GM19351 (cell line): ENCODE results near the gene SLC25A21.

Experiments used
- ATAC-seq: cut with Tn5 transposase; IDR thresholded peaks from one replicate; pipeline ENCODE4 v1.9.1; 2021; ENCODE audit warnings: mild to moderate bottlenecking, moderate library complexity; ENCODE audit not compliant: unreplicated experiment

SLC25A21 gene

DNA sequence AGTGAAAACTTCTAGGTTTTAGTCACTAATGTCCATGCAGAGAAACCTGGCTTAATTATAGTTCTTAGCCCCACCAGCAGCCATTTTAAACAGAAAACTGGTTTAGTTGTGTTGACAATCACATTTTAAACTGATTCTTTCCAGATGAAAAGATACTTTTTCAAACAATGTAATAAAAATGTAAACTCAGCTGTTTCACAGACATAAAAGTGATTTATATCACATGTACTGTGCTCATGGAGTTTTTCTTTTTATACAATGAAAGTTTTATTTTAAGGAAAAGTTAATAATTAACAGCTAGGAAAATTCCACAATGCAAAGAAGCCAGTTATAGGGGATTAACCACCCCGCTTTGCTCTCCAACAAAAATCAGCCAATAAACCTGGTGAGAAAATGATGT, 381.0 kb downstream of the SLC25A21 start:
- no peak for ATAC-seq

DNA sequence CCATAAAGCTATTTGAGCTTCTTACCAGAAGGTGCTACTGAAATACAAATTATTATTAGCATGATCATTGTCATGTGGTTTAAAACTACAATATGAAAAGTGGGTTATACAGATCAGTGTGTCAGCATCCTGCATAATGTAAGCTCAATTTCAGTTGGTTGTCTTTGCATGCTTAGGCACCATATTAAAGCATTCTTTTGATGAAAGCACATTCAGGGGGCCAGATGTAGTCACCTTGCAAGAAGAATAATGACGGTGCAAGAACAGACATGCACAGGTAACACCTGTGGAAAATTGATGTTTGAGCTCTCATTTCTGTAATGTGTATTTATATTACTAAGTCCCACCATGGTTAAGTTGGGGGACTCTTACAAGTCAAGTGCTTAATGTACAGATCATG, 386.9 kb downstream of the SLC25A21 start:
- ATAC-seq = no peak

DNA sequence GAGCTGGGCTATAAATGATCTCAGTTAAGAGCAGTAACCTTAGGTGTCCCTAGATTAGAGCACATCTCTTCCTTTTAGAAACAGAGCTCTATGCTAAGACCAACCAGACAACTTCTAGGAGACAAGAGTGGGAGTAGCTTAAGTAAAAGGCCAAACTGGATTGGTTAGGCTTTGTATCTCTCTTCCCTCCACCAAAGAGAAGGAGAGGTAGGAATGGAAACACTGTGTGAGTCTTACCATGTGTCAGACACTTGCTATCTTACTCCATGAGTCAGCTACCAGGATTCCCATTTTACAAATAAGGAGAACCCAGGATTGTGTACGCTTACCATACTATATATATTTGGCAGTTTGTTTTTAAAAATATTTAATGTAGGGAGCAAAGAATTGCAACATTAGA, 387.9 kb downstream of the SLC25A21 start:
- ATAC-seq = no peak

DNA sequence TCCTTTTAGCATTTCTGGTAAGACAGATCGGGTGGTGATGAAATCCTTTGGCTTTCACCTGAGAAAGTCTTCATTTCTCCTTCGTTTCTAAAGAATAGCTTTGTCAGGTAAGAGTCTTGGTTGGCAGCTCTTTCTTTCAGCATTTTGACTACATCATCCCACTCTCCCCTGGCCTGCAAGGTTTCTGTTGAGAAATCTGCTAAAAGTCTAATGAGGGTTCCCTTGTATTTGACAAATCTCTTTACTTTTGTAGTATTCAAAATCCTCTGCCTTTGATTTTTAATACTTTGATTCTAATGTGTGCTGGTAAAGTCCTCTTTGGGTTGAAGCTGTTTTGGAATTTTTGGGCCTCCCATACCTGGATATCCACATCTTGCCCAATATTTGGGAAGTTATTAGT, 390.5 kb downstream of the SLC25A21 start:
- ATAC-seq = no peak

DNA sequence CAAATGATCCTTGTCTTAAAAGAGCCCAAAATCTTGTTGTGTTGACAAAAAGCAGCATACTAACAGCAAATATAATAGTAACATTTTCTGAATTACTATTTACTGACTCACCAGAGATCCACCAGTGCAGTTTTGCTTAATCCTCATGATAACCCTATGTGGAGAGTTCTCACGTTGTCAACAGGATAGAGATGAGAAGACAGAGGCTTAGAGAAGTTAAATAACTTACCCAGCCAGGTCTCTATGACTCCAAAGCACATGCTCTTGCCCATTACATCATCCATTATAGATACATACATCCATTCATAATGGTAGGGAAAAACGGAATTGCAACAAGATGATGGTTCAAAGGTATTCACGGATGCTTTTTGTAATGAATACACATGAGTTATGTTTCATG, 398.8 kb downstream of the SLC25A21 start:
- no peak for ATAC-seq

DNA sequence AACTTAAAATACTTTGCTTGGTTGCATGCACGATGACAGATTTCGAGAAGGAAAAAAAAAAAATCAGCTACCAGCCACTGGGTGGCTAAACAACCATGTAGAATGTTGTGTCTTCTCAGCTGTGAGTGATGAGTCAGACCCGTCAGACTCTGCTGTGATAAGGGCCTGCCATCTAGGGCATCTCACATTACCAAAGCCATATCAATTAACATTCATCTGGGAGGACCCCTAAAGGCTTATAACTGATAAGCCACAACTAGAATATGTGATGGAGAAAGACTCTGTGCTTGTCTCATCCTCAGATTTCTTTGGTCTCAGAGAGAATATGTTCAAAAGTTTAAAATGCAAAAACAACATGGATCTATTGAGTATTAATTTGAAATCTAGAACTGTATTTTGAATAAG, 399.3 kb downstream of the SLC25A21 start:
- no peak for ATAC-seq

DNA sequence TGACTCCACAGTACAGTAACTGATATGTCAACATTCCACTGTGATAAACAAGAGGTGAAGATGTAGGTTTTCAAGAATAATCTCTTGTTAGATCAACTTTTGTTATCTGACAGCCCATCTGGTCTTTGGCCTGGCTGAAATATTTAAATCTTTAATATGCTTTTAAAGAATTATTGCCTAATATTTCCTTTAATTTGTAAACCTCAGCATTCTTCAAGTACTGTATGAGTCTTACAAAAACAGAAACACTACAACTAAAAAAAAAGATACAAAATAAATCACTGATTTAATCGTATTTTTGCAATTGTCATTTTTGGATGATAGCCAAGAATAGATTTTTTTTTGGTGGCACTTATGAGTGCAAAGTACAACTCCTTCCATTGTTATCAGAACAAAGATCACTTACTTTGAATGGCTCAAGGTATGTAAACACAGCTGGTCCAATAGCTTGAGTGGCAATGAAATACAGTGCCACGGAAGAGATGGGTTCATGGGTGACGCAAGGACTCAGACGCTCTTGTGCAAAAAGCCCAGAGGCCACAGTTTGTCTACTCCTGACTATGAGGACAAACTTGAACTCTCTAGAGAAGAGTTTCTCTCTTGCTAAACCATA, 401.3 kb downstream of the SLC25A21 start:
- no peak for ATAC-seq

DNA sequence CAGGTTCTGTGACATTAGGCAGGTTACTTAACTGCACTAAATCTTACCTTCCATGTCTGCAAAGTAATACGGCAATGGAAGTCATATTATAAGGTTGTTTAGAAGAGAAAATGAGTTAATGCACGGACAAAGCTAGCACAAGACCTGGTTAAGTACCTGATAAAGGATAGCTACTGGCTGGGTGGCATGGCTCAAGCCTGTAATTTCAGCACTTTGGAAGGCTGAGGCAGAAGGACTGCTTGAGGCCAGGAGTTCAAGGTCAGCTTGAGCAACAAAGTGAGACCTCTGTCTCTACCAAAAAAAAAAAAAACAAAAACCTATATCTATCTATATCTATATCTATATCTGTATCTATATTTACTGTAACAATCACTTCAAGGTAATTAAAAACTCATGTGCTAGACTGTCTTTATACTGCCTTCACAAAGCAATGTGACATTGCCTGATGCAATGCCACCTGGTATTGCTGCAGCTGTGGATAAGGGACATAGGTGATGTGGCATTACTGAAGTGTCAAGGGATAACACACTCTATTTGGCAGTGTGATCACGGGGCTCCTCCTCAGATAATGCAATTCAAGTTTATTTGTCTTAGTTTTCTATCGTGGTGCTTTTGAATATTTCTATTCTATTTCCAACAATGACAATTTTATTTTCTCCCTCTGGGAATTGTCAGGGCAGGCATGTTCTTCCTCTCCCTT, 403.6 kb downstream of the SLC25A21 start:
- ATAC-seq = no peak

DNA sequence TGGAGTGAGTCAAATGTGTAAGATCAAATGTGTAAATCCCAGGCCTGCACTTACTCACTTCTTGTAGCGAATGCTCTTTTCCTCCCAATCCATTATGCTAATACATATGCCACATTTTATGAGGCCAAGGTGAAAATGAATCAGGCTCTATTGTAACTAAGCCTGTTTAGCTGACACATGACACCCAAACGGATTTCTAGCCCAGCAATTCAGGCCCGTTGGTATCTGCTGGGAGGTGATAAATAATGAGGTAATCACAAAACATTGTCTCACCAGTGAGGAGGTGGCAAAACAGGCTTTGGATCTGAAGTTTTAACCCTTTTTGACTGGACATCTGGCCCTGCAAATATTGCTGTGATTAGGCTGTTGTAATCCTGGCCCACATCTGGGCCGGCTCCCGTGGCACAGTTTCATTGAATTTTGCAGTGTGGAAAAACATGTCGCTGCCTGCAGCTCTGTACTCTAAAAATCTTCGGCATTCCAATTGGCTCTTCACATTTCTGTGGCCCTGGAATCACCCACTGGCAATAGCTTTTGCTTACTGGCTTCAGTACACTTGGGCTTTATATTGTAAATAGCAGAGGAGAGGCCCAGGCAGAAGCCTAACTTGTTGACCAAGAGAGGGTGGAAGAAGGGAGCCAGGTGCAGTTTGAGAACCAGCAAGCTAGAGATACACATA, 404.7 kb downstream of the SLC25A21 start:
- no peak for ATAC-seq

DNA sequence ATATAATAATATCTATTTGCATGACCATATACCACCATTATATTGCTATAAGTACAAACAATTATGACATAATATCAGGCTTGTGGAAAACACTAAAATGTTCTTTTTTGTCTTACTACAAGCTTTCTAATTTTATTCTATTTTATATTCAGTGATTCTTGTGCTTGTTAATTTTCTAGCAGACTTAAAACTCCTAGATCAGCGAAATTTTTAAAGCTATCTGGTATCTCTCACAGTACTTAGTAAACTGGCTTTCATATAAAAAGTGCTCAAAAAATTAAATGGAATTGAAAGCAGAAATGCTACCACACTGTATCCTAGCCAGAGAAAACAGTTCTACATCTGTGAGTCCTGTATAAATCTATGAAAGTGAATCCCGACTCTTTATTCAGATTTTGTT, 405.4 kb downstream of the SLC25A21 start:
- ATAC-seq = no peak

DNA sequence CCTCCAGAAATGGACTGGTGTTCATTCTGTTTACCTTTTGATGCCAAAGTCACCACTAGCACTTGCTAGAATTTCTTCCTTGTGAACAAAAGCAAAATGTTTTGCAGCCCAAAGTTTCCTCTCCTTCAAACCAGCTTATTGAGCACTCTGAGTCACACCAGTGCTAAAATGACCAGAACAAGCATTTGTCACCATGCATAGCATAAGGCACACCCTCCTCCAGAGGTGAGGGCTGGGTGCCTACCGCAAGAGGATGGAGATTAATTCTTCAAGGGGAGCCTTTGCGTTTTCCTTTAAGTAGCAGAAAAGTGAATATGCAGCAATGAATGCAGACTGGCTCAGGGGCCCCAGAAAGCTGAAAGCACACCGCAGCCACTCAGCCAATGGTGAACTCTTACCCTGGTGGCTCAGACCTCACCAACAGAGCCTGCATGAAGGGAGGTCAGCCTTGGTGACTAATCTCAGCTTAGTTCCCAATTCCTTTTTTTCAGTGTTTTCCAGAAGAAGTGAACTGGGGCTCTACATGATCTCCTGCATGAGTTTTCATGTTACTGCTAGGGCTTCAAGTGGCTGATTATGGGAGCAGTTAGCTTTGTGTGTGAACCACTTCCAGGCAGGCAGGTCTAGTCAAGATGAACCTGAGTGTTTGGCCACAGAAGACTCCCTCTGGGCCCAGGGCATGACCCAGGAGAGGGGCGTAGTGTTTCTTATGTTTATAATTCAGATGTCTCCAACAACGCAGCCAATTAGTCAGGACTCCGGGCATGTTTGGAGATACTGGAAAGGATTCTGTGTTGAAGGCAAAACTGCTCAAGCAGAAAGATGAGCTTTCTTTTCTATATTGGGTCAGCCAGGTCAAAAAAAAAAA, 414.4 kb downstream of the SLC25A21 start:
- ATAC-seq = no peak

DNA sequence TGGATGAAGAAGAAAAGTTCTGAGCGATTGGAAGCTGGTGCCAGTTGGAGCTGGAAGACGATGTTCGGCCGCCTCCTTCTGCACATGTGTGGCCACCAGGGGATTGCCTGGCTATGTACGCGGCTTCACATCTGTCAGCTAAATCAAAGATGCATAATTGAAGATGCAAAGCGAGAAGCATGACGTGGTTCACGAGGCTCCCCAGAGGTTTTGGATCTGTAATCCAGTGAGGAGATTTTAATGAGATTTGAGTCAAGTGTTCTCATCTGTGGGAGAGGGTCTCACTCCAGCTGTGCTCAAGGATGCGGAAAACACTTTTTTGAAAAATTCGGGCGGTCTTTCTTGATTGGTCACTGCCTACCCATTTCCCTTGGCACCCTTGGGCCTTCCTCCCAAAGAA, 416.2 kb downstream of the SLC25A21 start:
- no peak for ATAC-seq

DNA sequence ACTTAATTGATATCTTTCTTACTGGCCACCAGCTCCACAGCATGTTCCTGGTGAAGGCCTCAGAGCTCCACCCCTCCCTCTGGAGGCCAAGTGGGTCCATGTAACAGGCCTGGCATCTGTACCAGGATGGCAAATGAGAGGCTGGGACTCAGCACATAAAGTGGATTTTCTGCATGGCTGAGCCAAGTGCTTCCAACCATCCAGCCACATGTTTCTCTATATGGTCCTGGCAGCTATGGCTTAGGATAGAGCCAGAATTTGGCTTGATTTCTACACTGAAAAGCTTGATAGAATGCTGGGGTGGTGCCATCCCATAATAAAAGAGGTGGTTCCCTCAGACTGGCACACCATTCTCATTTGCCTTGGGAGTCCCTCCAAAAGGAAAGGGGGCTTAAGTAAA, 416.6 kb downstream of the SLC25A21 start:
- no peak for ATAC-seq

DNA sequence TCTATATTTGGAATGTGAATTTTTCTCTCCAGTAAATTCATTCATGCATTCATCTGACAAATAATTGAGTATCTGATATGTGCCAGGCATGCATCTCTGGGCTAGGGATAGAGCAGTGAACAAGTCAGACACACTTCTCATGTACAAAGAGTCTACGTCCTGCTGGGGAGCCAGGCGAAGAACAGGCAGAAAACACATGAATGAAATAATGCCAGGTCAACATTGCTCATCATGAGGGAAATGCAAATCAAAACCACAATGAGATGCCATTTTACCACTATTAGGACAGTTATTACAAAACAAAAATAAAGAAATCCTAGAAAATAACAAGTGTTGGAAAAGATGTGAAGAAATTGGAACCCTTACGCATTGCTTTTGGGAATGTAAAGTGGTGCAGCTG, 420.5 kb downstream of the SLC25A21 start:
- no peak for ATAC-seq

DNA sequence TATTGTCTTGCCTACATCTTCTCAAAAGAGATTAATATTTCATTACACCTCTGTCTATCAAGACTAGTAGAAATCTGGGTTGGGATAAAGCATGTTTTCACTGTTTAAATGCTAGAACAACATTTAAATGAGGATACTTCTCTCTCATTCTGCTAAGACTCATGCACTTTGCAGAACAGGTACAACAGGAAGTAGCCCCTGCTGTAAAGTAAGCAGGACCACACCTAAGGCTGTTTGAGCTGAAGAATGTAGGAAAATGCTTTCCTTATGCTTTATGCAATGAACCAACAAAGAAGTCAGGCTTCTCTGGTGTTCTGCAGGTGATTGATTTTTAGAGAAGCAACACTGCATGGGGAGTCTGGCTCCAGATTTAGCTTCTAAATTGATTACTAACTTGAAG, 421.3 kb downstream of the SLC25A21 start:
- ATAC-seq = no peak

DNA sequence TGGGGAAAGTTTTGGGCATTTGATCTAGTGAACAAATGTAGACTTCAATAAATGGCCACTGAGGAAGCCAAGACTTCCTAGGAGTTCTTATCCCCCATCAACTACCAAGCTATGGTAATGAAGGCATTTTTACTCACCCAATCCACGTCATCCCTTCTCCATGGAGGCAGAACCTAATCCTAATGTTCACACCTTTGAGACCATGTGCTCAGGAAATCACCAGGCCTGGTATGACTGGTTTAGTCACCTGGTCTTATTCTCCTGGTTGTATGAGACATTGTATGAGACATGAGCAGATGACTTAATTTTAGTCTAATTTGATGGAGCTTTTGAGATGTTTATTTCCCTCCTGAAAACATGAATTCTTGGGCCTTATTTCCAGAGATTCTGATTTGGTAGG, 422.2 kb downstream of the SLC25A21 start:
- ATAC-seq = no peak

DNA sequence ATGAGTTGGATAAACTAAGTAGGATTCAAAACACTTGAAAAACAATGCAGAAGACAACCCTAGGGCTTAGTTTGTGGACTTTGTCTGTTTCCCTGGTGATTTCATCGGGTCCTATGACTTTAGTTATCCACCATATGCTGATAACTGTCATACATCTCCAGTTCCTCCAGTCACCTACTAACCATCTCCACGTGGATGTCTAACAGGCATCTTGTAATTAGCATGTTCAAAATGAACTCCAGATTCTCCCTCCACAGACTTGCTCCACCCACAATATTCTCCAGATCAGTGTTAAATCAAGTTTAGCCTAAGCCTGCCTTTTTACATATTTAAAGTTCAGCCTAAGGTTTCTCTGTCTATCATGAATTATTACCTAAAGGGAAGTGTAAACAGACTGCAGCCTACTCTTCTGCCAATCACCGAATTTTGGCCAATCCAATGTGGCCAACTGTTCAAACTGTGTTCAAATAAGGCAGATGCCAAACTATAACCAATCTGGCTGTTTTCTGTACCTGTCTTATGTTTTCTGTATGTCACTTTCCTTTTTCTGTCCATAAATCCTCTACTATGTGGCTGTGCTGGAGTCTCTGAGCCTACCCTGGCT, 423.7 kb downstream of the SLC25A21 start:
- no peak for ATAC-seq

DNA sequence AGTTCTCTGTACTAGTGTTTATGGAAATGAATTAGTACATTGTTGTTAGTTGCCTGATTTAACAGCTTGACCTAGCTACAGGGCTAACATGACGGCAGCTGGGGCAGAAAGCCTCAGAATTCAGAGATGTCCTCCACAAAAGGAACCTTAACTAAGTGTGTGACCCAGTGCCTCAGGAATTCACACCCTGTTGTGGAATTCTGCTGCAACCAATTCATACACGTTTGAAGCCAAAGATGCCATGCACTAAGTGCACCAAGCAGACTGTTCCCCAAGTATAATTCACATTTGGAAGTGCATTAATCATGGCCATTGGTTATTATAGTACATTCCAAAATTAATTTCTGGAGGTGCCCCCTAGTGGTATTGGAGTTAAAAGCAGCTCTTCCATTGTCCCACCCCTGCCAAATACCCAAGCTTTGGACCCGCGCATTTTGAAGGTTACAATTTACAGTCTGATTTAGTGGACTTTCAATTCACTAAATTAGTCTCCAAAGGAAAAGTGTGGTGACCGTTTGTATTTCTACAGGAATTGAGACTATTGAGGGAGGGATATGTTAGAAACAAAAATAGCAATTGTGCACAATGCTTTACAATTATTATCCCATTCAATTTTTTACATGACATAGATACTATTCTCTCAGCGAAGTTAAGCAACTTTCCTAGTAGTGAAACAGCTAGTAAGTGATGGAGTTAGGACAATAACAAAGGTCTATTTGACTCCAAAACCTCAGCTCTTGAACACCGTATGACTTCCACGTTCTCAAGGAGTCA, 424.8 kb downstream of the SLC25A21 start:
- ATAC-seq = no peak

DNA sequence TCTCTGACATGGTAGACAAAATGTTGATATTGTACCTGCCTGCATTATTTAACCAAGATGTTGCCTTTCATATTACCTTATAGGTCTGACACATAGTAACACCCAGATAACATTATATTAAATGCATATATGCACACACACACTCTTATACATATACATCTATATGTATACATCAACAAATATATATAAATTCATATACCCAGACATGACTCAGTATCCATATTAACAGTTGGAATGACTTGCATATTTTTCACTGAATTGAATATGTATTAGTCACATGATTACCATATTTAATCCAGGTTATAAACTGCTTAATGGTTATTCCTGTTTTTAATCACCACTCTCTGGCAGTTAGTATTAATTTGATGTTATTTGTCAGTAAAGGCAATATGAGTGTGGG, 425.5 kb downstream of the SLC25A21 start:
- ATAC-seq = no peak

DNA sequence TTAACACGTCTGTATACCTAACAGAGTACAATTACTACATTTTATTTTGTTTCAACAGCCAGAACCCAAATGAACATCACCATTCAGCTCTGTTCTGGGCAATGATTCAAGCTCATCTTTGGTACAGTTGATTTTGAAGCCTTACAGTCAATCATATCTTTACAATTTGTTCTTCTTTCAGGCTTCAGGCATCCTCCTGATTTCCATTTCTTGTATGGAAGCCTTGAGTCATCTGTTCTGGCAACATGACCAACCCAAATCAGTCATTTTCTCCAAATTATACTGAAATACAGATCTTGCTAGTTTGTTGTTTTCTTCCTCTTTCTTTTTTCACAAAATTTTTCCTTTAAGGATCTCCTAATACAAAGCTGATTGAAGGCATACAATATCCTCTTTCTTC, 430.5 kb downstream of the SLC25A21 start:
- no peak for ATAC-seq
